Activated CD4-positive, alpha-beta memory T cell treated with anti-CD3 and anti-CD28 coated beads for 36 hours (primary cell): Measurements from ENCODE around the gene SPINK1. TPM values are rescaled to one million over a fixed set of nuclear protein-coding genes. Genes with fewer than 3 reads are reported as not detected.
"Not testable (repeated sequence)": the region's sequence is repeated elsewhere in the genome, so short reads cannot be mapped to it uniquely, and the experiment has no call there.

Experiments used
- CTCF ChIA-PET: fragments of 350-600 bp; sonication (Branson Sonifier 250); formaldehyde crosslinking; loops from one replicate; lab custom pipeline; 2021; ENCODE audit warnings: antibody characterized with exemption, inconsistent platforms; lab: Charles Lee
- POLR2A ChIA-PET: fragments of 350-600 bp; sonication (Branson Sonifier 250); formaldehyde crosslinking; loops from one replicate; lab custom pipeline; 2021; ENCODE audit warnings: antibody characterized with exemption; lab: Charles Lee
- DNase-seq: peaks from one replicate; pipeline ENCODE4 v3.0.0-alpha.2; 2020
- H3K27ac Mint-ChIP-seq: one replicate; pipeline ENCODE4 v1.8.0; 2021; ENCODE audit warnings: mixed read lengths
- H3K27me3 Mint-ChIP-seq: one replicate; pipeline ENCODE4 v1.8.0; 2021; ENCODE audit warnings: mixed read lengths
- H3K36me3 Mint-ChIP-seq: one replicate; pipeline ENCODE4 v1.8.0; 2021; ENCODE audit warnings: mixed read lengths
- H3K4me1 Mint-ChIP-seq: one replicate; pipeline ENCODE4 v1.8.0; 2021; ENCODE audit warnings: low read depth, mixed read lengths
- H3K4me3 Mint-ChIP-seq: one replicate; pipeline ENCODE4 v1.8.0; 2021; ENCODE audit warnings: mild to moderate bottlenecking, mixed read lengths
- H3K9me3 Mint-ChIP-seq: one replicate; pipeline ENCODE4 v1.8.0; 2021; ENCODE audit warnings: mixed read lengths
- intact Hi-C: fragments of 100-400 bp; cut with micrococcal nuclease; formaldehyde crosslinking; loops from one replicate; pipeline ENCODE4 v1.15.1; 2023
- total RNA-seq, 2 experiments: library from RNA; stranded (reverse); gene quantifications; one replicate each; pipeline ENCODE4 v1.2.3, GENCODE V29; 2021

The SPINK1 gene
- total RNA-seq, 2 experiments from 2014 or later, result not detected

DNA sequence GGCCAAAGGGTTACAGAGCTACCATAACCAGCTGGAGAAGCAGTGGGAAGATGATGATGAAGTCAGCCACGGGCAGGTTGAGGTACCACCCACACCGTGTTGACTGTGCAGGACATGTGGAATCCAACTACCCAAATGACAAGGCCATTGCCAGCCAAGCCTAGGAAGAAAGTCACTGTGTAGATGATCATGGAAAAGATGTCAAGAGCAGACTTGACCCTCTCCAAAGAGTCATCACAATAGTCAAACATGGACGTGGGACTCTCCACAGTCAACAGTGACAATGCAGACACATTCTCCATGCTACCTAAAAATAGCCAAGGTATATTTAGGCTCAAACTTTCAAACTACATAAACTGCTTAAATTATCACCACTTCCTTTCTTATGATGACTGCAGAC is 20.9 kb upstream of the SPINK1 start:
- intact Hi-C loops, result no loop called here
- Mint-ChIP-seq H3K27me3 (peaks cover 2% of the 10 kb centered on the region), H3K9me3 (no peaks in the 10 kb centered on the region), H3K4me3 (no peak overlapping the region), H3K36me3 (no peaks in the 10 kb centered on the region), H3K4me1 (no peaks in the 10 kb centered on the region), H3K27ac (no peak overlapping the region)
- DNase-seq, result no peak
- POLR2A ChIA-PET, result no interaction called here
- CTCF ChIA-PET, result no interaction called here

DNA sequence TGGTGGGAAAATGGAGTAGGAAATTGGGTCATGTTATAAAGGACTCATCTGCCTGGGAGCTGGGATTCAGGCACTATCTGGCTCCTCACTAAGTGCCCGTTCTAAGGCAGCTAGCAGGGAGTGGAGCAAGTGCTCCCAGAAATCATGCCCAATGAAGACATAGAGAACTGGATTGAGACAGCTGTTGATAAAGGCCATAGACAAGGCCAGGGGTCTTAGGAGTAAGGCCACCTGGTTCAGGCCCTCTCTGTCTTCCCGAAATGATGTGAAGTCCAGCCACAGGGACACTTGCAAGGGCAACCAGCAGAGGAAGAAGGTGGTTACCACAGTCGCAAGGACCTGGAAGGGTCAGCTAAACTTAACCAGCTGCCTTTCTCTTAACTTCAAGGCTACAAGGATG is 20.1 kb upstream of the SPINK1 start:
- no peak for DNase-seq
- ChIA-PET CTCF (no interaction called here), POLR2A (interaction anchor here (0.5 kb wide), 1 partner anchor 1274 kb away, joined by 3 read pairs; no protein-coding TSS in a partner anchor)
- Mint-ChIP-seq H3K4me1 (no peaks in the 10 kb centered on the region), H3K4me3 (no peak overlapping the region), H3K27ac (no peak overlapping the region), H3K27me3 (peaks cover 2% of the 10 kb centered on the region), H3K9me3 (no peaks in the 10 kb centered on the region), H3K36me3 (no peaks in the 10 kb centered on the region)
- intact Hi-C loops, result no loop called here

- H3K4me3 Mint-ChIP-seq, result no peak overlapping the region
- no peak for DNase-seq
- H3K27me3 Mint-ChIP-seq, result peaks cover 2% of the 10 kb centered on the region
- ChIA-PET CTCF (no interaction called here), POLR2A (no interaction called here)
- H3K9me3 Mint-ChIP-seq, result no peaks in the 10 kb centered on the region
- intact Hi-C loops, result no loop called here
- H3K36me3 Mint-ChIP-seq, result no peaks in the 10 kb centered on the region
- no peaks in the 10 kb centered on the region for H3K4me1 Mint-ChIP-seq
- no peak overlapping the region for H3K27ac Mint-ChIP-seq
Observed at GRCh38 chr5:147849226-147849625, 17.8 kb upstream of the SPINK1 start.

DNA sequence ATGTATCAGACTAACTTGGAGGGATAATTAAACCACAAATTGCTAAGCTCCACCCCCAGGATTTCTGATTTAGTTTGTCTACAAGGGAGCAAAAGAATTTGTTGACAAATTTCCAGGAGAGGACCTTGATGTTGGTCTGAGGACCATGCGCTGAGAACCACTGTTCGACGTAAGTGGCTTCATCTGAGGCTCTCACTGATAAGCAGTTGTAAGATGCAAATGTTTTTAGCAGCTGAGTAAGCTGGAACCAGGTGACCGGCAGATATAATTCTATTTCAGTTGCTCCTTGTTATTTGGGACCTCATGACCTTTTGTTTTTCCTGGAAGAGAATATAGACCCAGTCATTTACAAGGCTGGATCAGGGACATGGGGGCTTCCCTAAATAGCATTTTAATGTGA is 14.1 kb upstream of the SPINK1 start:
- no peak for DNase-seq
- intact Hi-C loops, result no loop called here
- ChIA-PET CTCF (no interaction called here), POLR2A (no interaction called here)
- H3K27me3 Mint-ChIP-seq, result peaks cover 2% of the 10 kb centered on the region
- H3K4me3 Mint-ChIP-seq, result no peak overlapping the region
- H3K27ac Mint-ChIP-seq, result no peak overlapping the region
- no peaks in the 10 kb centered on the region for H3K4me1 Mint-ChIP-seq
- no peaks in the 10 kb centered on the region for H3K36me3 Mint-ChIP-seq
- H3K9me3 Mint-ChIP-seq, result no peaks in the 10 kb centered on the region

- peaks cover 2% of the 10 kb centered on the region for H3K27me3 Mint-ChIP-seq
- no peak overlapping the region for H3K4me3 Mint-ChIP-seq
- H3K4me1 Mint-ChIP-seq, result no peaks in the 10 kb centered on the region
- H3K36me3 Mint-ChIP-seq, result no peaks in the 10 kb centered on the region
- ChIA-PET CTCF (no interaction called here), POLR2A (no interaction called here)
- H3K9me3 Mint-ChIP-seq, result no peaks in the 10 kb centered on the region
- intact Hi-C loops, result no loop called here
- DNase-seq, result no peak
- H3K27ac Mint-ChIP-seq, result no peak overlapping the region
Observed at GRCh38 chr5:147844846-147845245, 13.4 kb upstream of the SPINK1 start.

DNA sequence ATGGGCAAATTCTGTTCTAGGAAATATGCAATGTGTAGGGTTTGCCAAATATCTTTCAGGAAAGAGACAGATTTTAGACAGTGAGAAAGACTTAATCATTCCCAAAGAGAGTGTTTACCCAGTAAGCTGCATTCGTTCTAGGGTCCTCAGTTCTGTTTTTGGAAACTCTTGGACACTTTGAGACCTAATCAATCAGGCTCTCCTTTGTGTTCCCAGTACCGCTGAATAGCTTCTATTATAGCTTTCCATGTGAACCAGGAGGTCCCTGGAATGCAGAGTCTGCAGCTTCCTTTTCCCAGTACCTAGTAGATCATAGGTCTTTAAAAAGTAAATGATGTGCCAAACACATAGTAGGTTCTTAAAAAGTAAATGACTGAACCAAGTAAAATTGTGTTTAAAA is 11.4 kb upstream of the SPINK1 start:
- intact Hi-C loops, result no loop called here
- no peak overlapping the region for H3K27ac Mint-ChIP-seq
- H3K9me3 Mint-ChIP-seq, result no peaks in the 10 kb centered on the region
- no peak for DNase-seq
- CTCF ChIA-PET, result no interaction called here
- no peaks in the 10 kb centered on the region for H3K4me1 Mint-ChIP-seq
- H3K27me3 Mint-ChIP-seq, result peaks cover 2% of the 10 kb centered on the region
- POLR2A ChIA-PET, result no interaction called here
- H3K4me3 Mint-ChIP-seq, result no peak overlapping the region
- no peaks in the 10 kb centered on the region for H3K36me3 Mint-ChIP-seq

- no peak overlapping the region for H3K27ac Mint-ChIP-seq
- no peaks in the 10 kb centered on the region for H3K9me3 Mint-ChIP-seq
- no peaks in the 10 kb centered on the region for H3K27me3 Mint-ChIP-seq
- H3K36me3 Mint-ChIP-seq, result no peaks in the 10 kb centered on the region
- ChIA-PET CTCF (no interaction called here), POLR2A (no interaction called here)
- H3K4me1 Mint-ChIP-seq, result no peaks in the 10 kb centered on the region
- H3K4me3 Mint-ChIP-seq, result no peak overlapping the region
- DNase-seq, result no peak
- intact Hi-C loops, result no loop called here
Observed at GRCh38 chr5:147836439-147836838, 5.0 kb upstream of the SPINK1 start.

DNA sequence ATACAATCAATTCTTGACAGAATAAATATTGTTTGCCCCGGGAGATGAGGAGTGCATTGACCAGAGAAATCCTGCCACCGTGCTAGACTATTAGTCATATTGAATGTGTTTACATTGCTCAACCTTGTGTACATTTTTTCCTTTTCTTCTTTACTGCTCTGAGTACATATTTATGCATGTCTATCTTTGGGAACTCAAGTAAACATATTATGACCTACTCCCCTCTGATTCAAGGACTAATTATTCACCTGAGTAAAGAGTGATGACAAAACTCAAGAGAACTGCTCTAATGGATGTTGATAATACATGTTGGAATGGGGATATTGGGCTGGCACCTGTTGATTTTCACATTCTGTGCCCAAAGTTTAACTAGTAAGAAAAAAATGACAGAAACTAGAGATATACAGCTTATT is 3.9 kb upstream of the SPINK1 start:
- Mint-ChIP-seq H3K27ac (no peak overlapping the region), H3K4me3 (no peak overlapping the region), H3K4me1 (no peaks in the 10 kb centered on the region), H3K36me3 (no peaks in the 10 kb centered on the region), H3K9me3 (no peaks in the 10 kb centered on the region), H3K27me3 (no peaks in the 10 kb centered on the region)
- CTCF ChIA-PET, result no interaction called here
- POLR2A ChIA-PET, result no interaction called here
- DNase-seq, result no peak
- intact Hi-C loops, result no loop called here

DNA sequence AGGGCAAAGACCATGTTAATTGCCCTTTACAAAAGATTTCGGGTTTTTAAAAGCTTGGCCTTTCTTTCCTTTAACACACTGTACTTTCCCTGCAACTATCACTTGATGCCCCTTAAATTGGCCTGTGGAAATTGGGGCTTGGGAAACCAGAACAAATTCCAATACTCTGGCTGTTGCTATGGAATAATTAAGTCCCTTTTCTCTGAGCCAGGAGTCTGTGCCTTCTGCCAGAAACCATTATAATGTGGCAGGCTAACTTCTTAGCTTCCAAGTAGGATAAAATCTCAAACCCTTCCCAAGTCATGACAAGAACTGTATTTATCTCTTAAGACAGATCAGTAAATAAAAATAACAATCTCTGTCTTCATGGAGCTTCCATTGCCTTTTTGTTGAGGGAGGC is 1.1 kb upstream of the SPINK1 start:
- H3K27me3 Mint-ChIP-seq, result peaks cover 4% of the 10 kb centered on the region
- intact Hi-C loops, result no loop called here

DNA sequence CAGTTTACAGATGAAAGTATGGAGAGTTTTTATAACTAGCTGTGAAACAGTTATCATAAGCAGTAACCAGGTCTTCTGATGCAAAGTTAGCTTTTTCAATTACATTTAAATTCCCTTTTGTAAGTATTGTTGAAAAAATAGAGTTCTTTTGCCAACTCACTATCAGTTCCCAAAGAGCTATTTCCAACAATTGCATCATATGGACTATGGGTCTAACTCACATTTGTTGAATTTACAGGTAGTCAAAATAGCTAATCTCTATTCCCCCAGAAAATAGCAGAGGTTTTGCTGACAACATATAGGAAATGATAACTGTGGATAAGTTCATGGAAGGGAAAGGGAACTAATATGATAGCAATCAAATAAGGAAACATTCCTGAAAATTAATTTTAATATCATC is 1.4 kb downstream of the SPINK1 start:
- POLR2A ChIA-PET, result no interaction called here
- Mint-ChIP-seq H3K4me1 (no peaks in the 10 kb centered on the region), H3K36me3 (no peaks in the 10 kb centered on the region), H3K9me3 (no peaks in the 10 kb centered on the region), H3K27me3 (peaks cover 6% of the 10 kb centered on the region), H3K4me3 (no peak overlapping the region), H3K27ac (no peak overlapping the region)
- CTCF ChIA-PET, result no interaction called here
- intact Hi-C loops, result no loop called here
- no peak for DNase-seq

More for the DNA sequence above, 1.1 kb upstream of the SPINK1 start:
- Mint-ChIP-seq H3K9me3 (no peaks in the 10 kb centered on the region), H3K4me1 (no peaks in the 10 kb centered on the region), H3K36me3 (no peaks in the 10 kb centered on the region), H3K27ac (no peak overlapping the region), H3K4me3 (no peak overlapping the region)
- ChIA-PET CTCF (interaction anchor here (1.4 kb wide), 1 partner anchor 204 kb away, joined by 3 read pairs; no protein-coding TSS in a partner anchor), POLR2A (no interaction called here)
- DNase-seq, result no peak

- H3K9me3 Mint-ChIP-seq, H3K36me3 Mint-ChIP-seq, POLR2A ChIA-PET: not testable (repeated sequence)
Observed at GRCh38 chr5:147827017-147827416, 4.5 kb downstream of the SPINK1 start.

DNA sequence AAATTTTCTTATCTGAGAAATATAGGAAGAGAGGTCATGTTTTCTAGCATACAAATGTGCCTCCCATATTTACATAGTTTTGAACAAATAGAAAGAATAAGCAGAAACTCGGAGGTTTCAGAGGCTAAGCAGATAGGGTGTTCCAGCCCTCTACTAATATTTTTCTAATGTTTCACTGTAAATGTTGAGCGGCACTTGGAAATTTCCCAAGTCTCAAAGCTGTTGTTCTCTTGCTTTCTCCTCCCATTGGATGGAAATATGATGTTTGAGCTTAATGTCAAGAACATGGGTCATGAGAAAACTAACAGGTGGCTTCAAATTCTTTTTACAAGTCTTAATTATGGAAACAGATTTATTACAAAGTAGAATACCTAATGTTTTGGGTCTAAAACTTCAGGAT is 5.1 kb downstream of the SPINK1 start:
- Mint-ChIP-seq H3K4me1 (no peaks in the 10 kb centered on the region), H3K9me3 (no peaks in the 10 kb centered on the region)
- CTCF ChIA-PET, result no interaction called here

More at GRCh38 chr5:147827017-147827416, 4.5 kb downstream of the SPINK1 start:
- CTCF ChIA-PET, H3K27ac Mint-ChIP-seq, H3K4me3 Mint-ChIP-seq, DNase-seq, H3K4me1 Mint-ChIP-seq, H3K27me3 Mint-ChIP-seq: not testable (repeated sequence)
- intact Hi-C loops, result loop anchor here (10.0 kb wide), 1 partner anchor 372 kb away; no protein-coding TSS in a partner anchor

GRCh38 chr5:147822686-147823491 is 8.6 kb downstream of the SPINK1 start:
- Mint-ChIP-seq H3K9me3 (no peaks in the 10 kb centered on the region), H3K4me1 (no peaks in the 10 kb centered on the region), H3K27me3 (peaks cover 4% of the 10 kb centered on the region), H3K27ac (no peak overlapping the region), H3K4me3 (no peak overlapping the region), H3K36me3 (no peaks in the 10 kb centered on the region)
- ChIA-PET CTCF (interaction anchor here (0.6 to 2.7 kb wide), 5 partner anchors 38 to 263 kb away, joined by 3 to 39 read pairs (median 5); no protein-coding TSS in a partner anchor), POLR2A (no interaction called here)
- intact Hi-C loops, result loop anchor here (10.0 kb wide), 1 partner anchor 368 kb away; no protein-coding TSS in a partner anchor
- DNase-seq, result peak; percentile 19

More for the DNA sequence above, 5.1 kb downstream of the SPINK1 start:
- Mint-ChIP-seq H3K36me3 (no peaks in the 10 kb centered on the region), H3K27me3 (peaks cover 7% of the 10 kb centered on the region), H3K27ac (no peak overlapping the region), H3K4me3 (no peak overlapping the region)
- DNase-seq, result no peak
- intact Hi-C loops, result loop anchor here (10.0 kb wide), 1 partner anchor 372 kb away; no protein-coding TSS in a partner anchor
- POLR2A ChIA-PET, result no interaction called here
